HCT116 (cell line): ENCODE measurements around the gene PTPA. TPM values are rescaled to one million over a fixed set of nuclear protein-coding genes. Genes with fewer than 3 reads are reported as not detected.

Experiments used
- ATAC-seq: fragments of 200-7000 bp; cut with Tn5 transposase; 2 replicates; pipeline ENCODE4 v1.9.1; 2020; ENCODE audit warnings: mild to moderate bottlenecking, moderate library complexity
- BruUV-seq: library from RNA; stranded (reverse); fragments of 400-500 nt; replicated peaks from 2 replicates; lab custom pipeline; 2021; lab: Mats Ljungman, UMichigan
- CTCF ChIA-PET: fragments of 300-600 bp; sonication (Branson Sonifier 250); formaldehyde crosslinking; loops from one replicate; lab custom pipeline; 2021; ENCODE audit warnings: antibody characterized with exemption; lab: Charles Lee
- POLR2A ChIA-PET: fragments of 300-600, 350-600 bp; sonication (Branson Sonifier 250); formaldehyde crosslinking; loops from one replicate; lab custom pipeline; 2021; ENCODE audit warnings: antibody characterized with exemption; lab: Charles Lee
- RAD21 ChIA-PET, 2 experiments: fragments of 300-600 bp; sonication (Branson Sonifier 250); formaldehyde crosslinking; loops; one replicate each; lab custom pipeline; 2023; ENCODE audit warnings: low total read pairs in 2 of 2; ENCODE audit not compliant: uncharacterized antibody in 2 of 2, unreplicated experiment in 2 of 2, low non-redundant PET in 1 of 2; lab: Charles Lee
- DNase-seq: peaks from one replicate; pipeline ENCODE4 v3.0.0-alpha.2; 2010; ENCODE audit warnings: low read depth, low spot score
- H2AFZ ChIP-seq: fragments of 200-600 bp; shearing (Covaris generic), sonication (generic); 2 replicates; pipeline ENCODE4 v1.6.1; 2017; ENCODE audit warnings: low read depth, mixed run types, mixed read lengths, antibody characterized with exemption, low read length; ENCODE audit not compliant: poor library complexity, severe bottlenecking
- H3K27ac ChIP-seq: 2 replicates; pipeline ENCODE4 v1.5.1; 2012; ENCODE audit warnings: low read depth, low read length
- H3K27me3 ChIP-seq: fragments of 200-600 bp; sonication (generic); 2 replicates; pipeline ENCODE4 v1.6.1; 2016; ENCODE audit warnings: mixed run types, low read length, mixed read lengths; ENCODE audit not compliant: insufficient read depth
- H3K36me3 ChIP-seq, 2 experiments: fragments of 200-500 bp in 1 of 2; fragments of 200-600 bp in 1 of 2; sonication (Bioruptor generic) in 1 of 2; sonication (generic) in 1 of 2; 2 replicates each; pipeline versions ENCODE4 v1.5.1 to v1.6.1; 2014 to 2016; ENCODE audit warnings: low read length in 2 of 2, inconsistent platforms in 1 of 2, mixed read lengths in 1 of 2, mixed run types in 1 of 2; ENCODE audit not compliant: insufficient read depth in 2 of 2, control insufficient read depth in 1 of 2
- H3K4me1 ChIP-seq, 2 experiments: fragments of 200-600 bp in 1 of 2; sonication (generic) in 1 of 2; 2 replicates each; pipeline versions ENCODE4 v1.5.1 to v1.6.1; 2012 to 2017; ENCODE audit warnings: low read length in 2 of 2, inconsistent platforms in 1 of 2, mild to moderate bottlenecking in 1 of 2, mixed read lengths in 1 of 2, mixed run types in 1 of 2, moderate library complexity in 1 of 2; ENCODE audit not compliant: insufficient read depth in 2 of 2, control insufficient read depth in 1 of 2
- H3K4me2 ChIP-seq: fragments of 200-600 bp; sonication (generic); 2 replicates; pipeline ENCODE4 v1.6.1; 2017; ENCODE audit warnings: mixed run types, low read length, mixed read lengths
- H3K4me3 ChIP-seq, 2 experiments: fragments of 200-600 bp in 1 of 2; sonication (generic) in 1 of 2; replicated peaks in 1 of 2; 2 replicates each; pipeline ENCODE4 v1.5.1; 2011 to 2016; ENCODE audit warnings: low read length in 2 of 2, control low read depth in 1 of 2, low read depth in 1 of 2, mild to moderate bottlenecking in 1 of 2, mixed read lengths in 1 of 2, mixed run types in 1 of 2
- H3K79me2 ChIP-seq: fragments of 200-600 bp; sonication (generic); 2 replicates; pipeline ENCODE4 v1.6.1; 2017; ENCODE audit warnings: mild to moderate bottlenecking, mixed run types, low read length, moderate library complexity, mixed read lengths; ENCODE audit not compliant: insufficient read depth
- H3K9ac ChIP-seq: fragments of 200-600 bp; sonication (generic); 2 replicates; pipeline ENCODE4 v1.6.1; 2016; ENCODE audit warnings: low read length, mixed read lengths
- H3K9me2 ChIP-seq: fragments of 200-600 bp; sonication (generic), shearing (Covaris generic); 2 replicates; pipeline ENCODE4 v1.6.1; 2017; ENCODE audit warnings: mixed run types, mild to moderate bottlenecking, moderate library complexity; ENCODE audit not compliant: insufficient read depth
- H3K9me3 ChIP-seq, 2 experiments: fragments of 200-500 bp in 1 of 2; fragments of 200-600 bp in 1 of 2; sonication (Bioruptor generic) in 1 of 2; sonication (generic) in 1 of 2; 2 replicates each; pipeline ENCODE4 v1.6.1; 2014 to 2017; ENCODE audit warnings: low read length in 2 of 2, mixed read lengths in 2 of 2, inconsistent platforms in 1 of 2, low read depth in 1 of 2, mild to moderate bottlenecking in 1 of 2, mixed run types in 1 of 2, moderate library complexity in 1 of 2; ENCODE audit not compliant: control insufficient read depth in 1 of 2, insufficient read depth in 1 of 2
- H4K20me1 ChIP-seq: fragments of 200-600 bp; sonication (generic), shearing (Covaris generic); 2 replicates; pipeline ENCODE4 v1.6.1; 2017; ENCODE audit warnings: mixed run types, mild to moderate bottlenecking, moderate library complexity; ENCODE audit not compliant: insufficient read depth
- EGR1 ChIP-seq: IDR thresholded peaks from 2 replicates; pipeline ENCODE4 v1.6.1; 2012; ENCODE audit warnings: low read depth
- SP1 ChIP-seq: IDR thresholded peaks from 2 replicates; pipeline ENCODE4 v1.6.1; 2012; ENCODE audit warnings: low read depth
- SRF ChIP-seq: IDR thresholded peaks from 2 replicates; pipeline ENCODE4 v1.6.1; 2012; ENCODE audit warnings: low read depth
- intact Hi-C: fragments of 100-400 bp; cut with micrococcal nuclease; formaldehyde crosslinking; loops from 2 replicates; pipeline ENCODE4 v1.10.0; 2022
- total RNA-seq: library from RNA; stranded (reverse); gene quantifications from one replicate; pipeline ENCODE4 v1.2.1, GENCODE V29; 2021; ENCODE audit not compliant: unreplicated experiment
- TF ChIP-seq, protein P1 (sequence below): IDR thresholded peaks from 2 replicates; pipeline ENCODE4 v1.6.1; 2012; ENCODE audit warnings: low read depth
- TF ChIP-seq, protein P2 (sequence below): IDR thresholded peaks from 2 replicates; pipeline ENCODE4 v1.6.1; 2012

Gene PTPA
- total RNA-seq, 1 experiment from 2014 or later: 177 TPM

DNA sequence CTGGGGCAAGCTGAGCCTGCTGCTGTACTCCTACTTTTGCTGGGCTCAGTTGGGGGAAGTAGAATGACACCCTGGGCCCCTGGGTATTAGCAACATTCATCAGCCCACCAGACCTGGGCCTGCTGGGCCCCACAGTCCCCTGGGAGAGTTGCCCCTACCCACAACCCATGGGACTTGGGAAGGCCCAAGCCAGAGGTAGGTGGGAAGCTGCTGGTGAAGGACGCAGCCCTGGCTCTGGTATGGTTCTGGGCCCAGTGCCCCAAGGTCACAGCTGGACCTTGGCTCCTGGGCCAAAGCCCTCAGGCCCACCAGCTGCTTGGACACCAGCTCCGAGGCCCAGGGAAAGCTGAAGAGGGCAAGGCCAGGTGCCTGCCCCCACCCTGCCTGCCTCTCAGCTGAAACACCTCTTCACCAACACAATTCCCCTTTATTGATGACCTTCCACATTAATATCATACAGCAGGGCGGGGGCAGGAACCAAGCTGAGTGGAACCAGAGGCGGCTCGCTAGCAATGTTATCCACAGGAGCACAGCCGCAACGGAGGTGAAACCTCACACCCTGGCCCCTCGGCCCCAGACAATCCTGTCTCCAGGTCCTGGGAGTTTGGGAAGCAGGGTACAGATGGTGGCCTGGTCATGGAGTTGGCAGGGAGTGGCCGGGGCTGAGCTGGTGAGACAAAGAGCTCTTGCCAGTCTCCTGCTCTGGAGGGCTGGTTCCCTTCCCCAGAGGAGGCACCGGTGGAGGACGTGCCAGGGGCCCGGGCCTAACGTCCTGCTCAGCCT, 16.6 kb upstream of the PTPA start:
- no peak overlapping the region for H3K4me3 ChIP-seq
- ChIA-PET CTCF (no interaction called here), POLR2A (no interaction called here), RAD21 (no interaction called here)
- no peaks in the 10 kb centered on the region; a peak in 1 of 4 replicates for H3K36me3 ChIP-seq
- H3K4me2 ChIP-seq: no peak overlapping the region
- intact Hi-C loops: no loop called here
- ATAC-seq: no peak
- no peaks in the 10 kb centered on the region for H3K4me1 ChIP-seq
- H3K79me2 ChIP-seq: no peaks in the 10 kb centered on the region
- no TSS peak for BruUV-seq
- H3K27me3 ChIP-seq: no peaks in the 10 kb centered on the region
- H4K20me1 ChIP-seq: no peaks in the 10 kb centered on the region
- no peaks in the 10 kb centered on the region for H3K9me3 ChIP-seq
- H3K27ac ChIP-seq: no peak overlapping the region
- H2AFZ ChIP-seq: no peak overlapping the region
- H3K9me2 ChIP-seq: no peaks in the 10 kb centered on the region
- H3K9ac ChIP-seq: no peak overlapping the region
- DNase-seq: no peak
- TF ChIP-seq EGR1: no peak
- TF ChIP-seq SP1: no peak
- TF ChIP-seq, protein P1, sequence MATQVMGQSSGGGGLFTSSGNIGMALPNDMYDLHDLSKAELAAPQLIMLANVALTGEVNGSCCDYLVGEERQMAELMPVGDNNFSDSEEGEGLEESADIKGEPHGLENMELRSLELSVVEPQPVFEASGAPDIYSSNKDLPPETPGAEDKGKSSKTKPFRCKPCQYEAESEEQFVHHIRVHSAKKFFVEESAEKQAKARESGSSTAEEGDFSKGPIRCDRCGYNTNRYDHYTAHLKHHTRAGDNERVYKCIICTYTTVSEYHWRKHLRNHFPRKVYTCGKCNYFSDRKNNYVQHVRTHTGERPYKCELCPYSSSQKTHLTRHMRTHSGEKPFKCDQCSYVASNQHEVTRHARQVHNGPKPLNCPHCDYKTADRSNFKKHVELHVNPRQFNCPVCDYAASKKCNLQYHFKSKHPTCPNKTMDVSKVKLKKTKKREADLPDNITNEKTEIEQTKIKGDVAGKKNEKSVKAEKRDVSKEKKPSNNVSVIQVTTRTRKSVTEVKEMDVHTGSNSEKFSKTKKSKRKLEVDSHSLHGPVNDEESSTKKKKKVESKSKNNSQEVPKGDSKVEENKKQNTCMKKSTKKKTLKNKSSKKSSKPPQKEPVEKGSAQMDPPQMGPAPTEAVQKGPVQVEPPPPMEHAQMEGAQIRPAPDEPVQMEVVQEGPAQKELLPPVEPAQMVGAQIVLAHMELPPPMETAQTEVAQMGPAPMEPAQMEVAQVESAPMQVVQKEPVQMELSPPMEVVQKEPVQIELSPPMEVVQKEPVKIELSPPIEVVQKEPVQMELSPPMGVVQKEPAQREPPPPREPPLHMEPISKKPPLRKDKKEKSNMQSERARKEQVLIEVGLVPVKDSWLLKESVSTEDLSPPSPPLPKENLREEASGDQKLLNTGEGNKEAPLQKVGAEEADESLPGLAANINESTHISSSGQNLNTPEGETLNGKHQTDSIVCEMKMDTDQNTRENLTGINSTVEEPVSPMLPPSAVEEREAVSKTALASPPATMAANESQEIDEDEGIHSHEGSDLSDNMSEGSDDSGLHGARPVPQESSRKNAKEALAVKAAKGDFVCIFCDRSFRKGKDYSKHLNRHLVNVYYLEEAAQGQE: no peak
- no peak for TF ChIP-seq SRF
- TF ChIP-seq, protein P2, sequence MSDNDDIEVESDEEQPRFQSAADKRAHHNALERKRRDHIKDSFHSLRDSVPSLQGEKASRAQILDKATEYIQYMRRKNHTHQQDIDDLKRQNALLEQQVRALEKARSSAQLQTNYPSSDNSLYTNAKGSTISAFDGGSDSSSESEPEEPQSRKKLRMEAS: no peak
